Subcutaneous abdominal adipose tissue (tissue), 5 donors: ENCODE measurements around the gene MRO.
"Not testable (repeated sequence)": the region's sequence is repeated elsewhere in the genome, so short reads cannot be mapped to it uniquely, and the experiment has no call there.

Experiments used
- H3K27ac ChIP-seq: one replicate; pipeline ENCODE4 v1.7.0; 2013; ENCODE audit warnings: low read depth, mild to moderate bottlenecking, inconsistent platforms, low read length, moderate library complexity
- H3K27me3 ChIP-seq, 5 donors: one replicate each; pipeline ENCODE4 v1.7.0; 2013; ENCODE audit warnings: low read length in 5 of 5, inconsistent platforms in 1 of 5; ENCODE audit not compliant: control insufficient read depth in 5 of 5, insufficient read depth in 4 of 5
- H3K36me3 ChIP-seq, 5 donors: one replicate each; pipeline ENCODE4 v1.7.0; 2013; ENCODE audit warnings: low read length in 5 of 5; ENCODE audit not compliant: control insufficient read depth in 5 of 5, insufficient read depth in 5 of 5
- H3K4me1 ChIP-seq, 5 donors: one replicate each; pipeline ENCODE4 v1.7.0; 2013; ENCODE audit warnings: low read length in 5 of 5, mild to moderate bottlenecking in 3 of 5, moderate library complexity in 1 of 5; ENCODE audit not compliant: control insufficient read depth in 5 of 5, insufficient read depth in 5 of 5
- H3K4me3 ChIP-seq, 5 donors: one replicate each; pipeline ENCODE4 v1.7.0; 2013; ENCODE audit warnings: low read length in 5 of 5, low read depth in 1 of 5
- H3K9ac ChIP-seq, 5 donors: one replicate each; pipeline ENCODE4 v1.7.0; 2013; ENCODE audit warnings: low read length in 5 of 5, mild to moderate bottlenecking in 4 of 5, moderate library complexity in 3 of 5
- H3K9me3 ChIP-seq, 5 donors: one replicate each; pipeline ENCODE4 v1.7.0; 2013; ENCODE audit warnings: low read length in 5 of 5; ENCODE audit not compliant: control insufficient read depth in 5 of 5
- donor health status: healthy.
- donor health status: healthy.
- donor health status: healthy.
- donor health status: healthy.
- donor health status: healthy.

MRO gene

DNA sequence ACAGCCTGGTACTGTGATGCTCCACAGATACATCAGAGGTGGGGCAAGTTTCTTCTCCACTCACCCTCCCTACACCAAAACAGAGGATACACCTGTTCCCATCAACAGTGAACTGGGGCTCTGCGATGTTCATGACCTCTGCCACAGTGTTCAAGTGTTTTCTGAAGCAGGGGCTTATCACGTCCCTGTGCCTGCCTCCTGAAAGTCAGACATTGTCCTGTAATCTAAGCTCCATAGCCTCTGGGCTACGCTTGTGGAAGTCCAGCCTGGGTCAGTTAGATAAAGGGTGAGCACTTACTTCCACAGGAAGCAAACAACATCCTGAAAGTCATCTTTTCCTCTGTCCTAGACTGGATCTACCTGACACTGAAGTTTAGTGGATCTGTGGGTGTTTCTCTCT, 20.2 kb upstream of the MRO start:
- peaks cover 0 to 21% (median 4%) of the 10 kb centered on the region in 5 donors for H3K4me1 ChIP-seq
- H3K27me3 ChIP-seq: peaks cover 0 to 7% (median 0%) of the 10 kb centered on the region in 5 donors
- H3K27ac ChIP-seq: no peak overlapping the region
- no peak overlapping the region for H3K4me3 ChIP-seq
- H3K9ac ChIP-seq: no peak overlapping the region
- no peaks in the 10 kb centered on the region for H3K36me3 ChIP-seq
- H3K9me3 ChIP-seq: no peaks in the 10 kb centered on the region

DNA sequence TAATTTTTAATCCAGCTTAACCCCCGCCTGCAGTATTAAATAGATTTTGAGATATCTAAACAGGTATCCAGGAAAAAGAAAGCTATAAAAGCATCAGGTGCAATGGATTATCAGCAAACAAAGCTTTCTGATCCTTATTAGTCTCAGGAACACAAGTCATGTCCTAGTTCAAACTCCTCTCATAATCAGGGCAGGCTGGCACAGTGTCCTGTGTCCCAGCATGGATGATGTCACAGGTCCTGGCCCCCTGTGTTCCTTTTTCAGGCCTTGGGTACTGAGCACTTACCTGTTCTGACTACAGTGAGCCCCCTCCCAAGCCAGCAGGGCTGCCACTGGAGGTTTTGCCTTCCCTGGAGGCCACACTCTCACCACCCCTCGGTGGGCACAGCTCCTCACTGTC, 19.5 kb upstream of the MRO start:
- no peak overlapping the region for H3K4me3 ChIP-seq
- no peak overlapping the region for H3K27ac ChIP-seq
- H3K36me3 ChIP-seq: no peaks in the 10 kb centered on the region

DNA sequence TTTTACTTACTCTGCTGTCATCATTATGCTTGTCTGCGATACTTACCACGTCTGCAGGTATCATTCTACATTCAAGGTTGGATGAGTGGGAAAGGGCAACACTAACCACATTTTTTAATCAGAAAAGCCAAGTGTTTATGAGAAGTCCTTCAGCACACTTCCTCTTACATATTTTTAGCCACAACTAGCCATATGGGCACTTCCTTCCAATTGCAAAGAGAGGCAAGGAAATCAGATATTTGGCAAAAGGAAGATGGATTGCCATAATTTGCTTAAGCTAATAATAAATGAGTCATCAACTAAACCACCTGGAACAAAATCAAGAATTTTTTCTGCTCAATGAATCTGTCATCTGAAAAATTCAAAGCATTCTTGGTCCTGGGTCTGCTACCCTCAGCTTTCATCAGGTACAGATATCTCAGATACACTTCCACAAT, 16.7 kb upstream of the MRO start:
- no peak overlapping the region for H3K9ac ChIP-seq
- H3K4me3 ChIP-seq: no peak overlapping the region
- peaks cover 0 to 7% (median 0%) of the 10 kb centered on the region in 5 donors for H3K27me3 ChIP-seq
- no peak overlapping the region for H3K27ac ChIP-seq
- no peaks in the 10 kb centered on the region for H3K36me3 ChIP-seq
- peaks cover 0 to 18% (median 4%) of the 10 kb centered on the region in 5 donors for H3K4me1 ChIP-seq
- H3K9me3 ChIP-seq: no peaks in the 10 kb centered on the region

More for the DNA sequence above, 19.5 kb upstream of the MRO start:
- peaks cover 0 to 21% (median 4%) of the 10 kb centered on the region in 5 donors for H3K4me1 ChIP-seq
- no peak overlapping the region for H3K9ac ChIP-seq
- no peaks in the 10 kb centered on the region for H3K9me3 ChIP-seq
- H3K27me3 ChIP-seq: peaks cover 0 to 7% (median 0%) of the 10 kb centered on the region in 5 donors

DNA sequence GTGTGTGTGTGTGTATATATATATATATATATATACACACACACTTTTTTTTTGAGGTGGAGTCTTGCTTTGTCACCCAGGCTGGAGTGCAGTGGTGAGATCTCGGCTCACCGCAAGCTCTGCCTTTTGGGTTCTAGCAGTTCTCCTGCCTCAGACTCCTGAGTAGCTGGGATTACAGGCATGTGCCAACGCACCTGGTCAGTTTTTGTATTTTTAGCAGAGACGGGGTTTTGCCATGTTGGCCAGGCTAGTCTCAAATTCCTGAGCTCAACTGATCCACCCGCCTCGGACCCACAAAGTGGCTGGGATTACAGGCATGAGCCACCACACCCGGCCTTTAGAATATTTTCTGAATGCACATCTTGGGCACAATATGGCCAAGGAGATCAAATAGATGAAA, 13.7 kb upstream of the MRO start:
- H3K27me3 ChIP-seq, H3K36me3 ChIP-seq, H3K9me3 ChIP-seq, H3K27ac ChIP-seq, H3K9ac ChIP-seq, H3K4me3 ChIP-seq: not testable (repeated sequence)
- peaks cover 0 to 12% (median 4%) of the 10 kb centered on the region in 5 donors for H3K4me1 ChIP-seq

DNA sequence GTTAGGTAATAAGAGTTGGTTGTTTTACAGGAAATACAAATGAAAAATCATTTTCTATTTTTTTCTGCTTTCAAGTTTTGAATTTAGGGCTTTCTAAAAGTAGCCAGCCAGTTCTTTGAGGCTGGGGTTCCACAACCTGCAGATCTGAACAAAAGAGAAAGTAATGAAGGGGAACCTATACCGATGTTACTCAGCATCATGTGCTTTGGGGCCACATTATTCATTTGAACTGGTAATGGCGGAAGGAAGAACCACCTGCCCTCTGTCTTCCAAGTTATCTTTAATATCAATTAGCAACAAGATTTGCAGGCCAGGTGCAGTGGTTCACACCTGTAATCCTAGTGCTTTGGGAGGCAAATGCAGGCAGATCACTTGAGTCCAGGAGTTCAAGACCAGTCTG, 12.9 kb upstream of the MRO start:
- H3K4me3 ChIP-seq: no peak overlapping the region
- peaks cover 0 to 12% (median 4%) of the 10 kb centered on the region in 5 donors for H3K4me1 ChIP-seq
- H3K27me3 ChIP-seq: no peaks in the 10 kb centered on the region
- no peaks in the 10 kb centered on the region for H3K36me3 ChIP-seq
- no peak overlapping the region for H3K9ac ChIP-seq
- no peaks in the 10 kb centered on the region for H3K9me3 ChIP-seq
- H3K27ac ChIP-seq: no peak overlapping the region

DNA sequence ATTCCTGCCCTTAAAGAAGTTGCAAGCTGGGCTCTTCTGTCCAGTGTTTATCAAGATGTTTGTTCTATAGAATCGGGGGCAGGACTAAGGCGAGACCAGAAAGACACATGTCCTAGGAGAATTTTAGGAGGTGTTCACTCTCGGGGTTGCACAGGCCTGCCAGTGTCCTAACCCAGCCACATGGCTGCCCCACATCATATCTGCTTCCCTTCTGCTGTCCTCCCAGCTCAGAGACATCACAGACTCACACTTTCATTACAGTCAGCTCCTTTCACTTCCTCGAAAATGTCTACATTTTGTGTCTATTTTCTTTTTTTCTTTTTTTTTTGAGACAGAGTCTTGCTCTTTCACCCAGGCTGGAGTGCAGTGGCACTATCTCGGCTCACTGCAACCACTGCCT, 10.7 kb upstream of the MRO start:
- Histone ChIP-seq H3K9me3 (no peaks in the 10 kb centered on the region), H3K36me3 (no peaks in the 10 kb centered on the region), H3K4me3 (no peak overlapping the region), H3K9ac (no peak overlapping the region), H3K4me1 (no peaks in the 10 kb centered on the region), H3K27ac (no peak overlapping the region), H3K27me3 (no peaks in the 10 kb centered on the region)

DNA sequence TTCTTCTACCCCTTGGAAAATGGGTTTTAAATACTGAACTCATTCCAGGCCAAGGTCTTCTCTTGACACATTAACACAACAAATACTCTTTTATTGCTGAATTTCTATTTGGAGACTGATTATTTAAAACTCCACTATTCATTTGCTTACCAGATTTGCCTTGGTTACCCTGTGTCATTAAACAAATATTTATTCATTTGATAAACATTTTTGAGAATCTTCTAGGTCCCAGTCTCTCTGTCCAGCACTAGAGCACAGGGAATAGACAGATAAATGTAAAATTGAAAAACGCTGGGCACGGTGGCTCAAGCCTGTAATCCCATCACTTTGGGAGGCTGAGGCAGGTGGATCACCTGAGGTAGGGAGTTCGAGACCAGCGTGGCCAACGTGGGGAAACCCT, 9.8 kb upstream of the MRO start:
- Histone ChIP-seq H3K4me1 (no peaks in the 10 kb centered on the region), H3K9ac (no peak overlapping the region), H3K27ac (no peak overlapping the region), H3K9me3 (no peaks in the 10 kb centered on the region), H3K27me3 (no peaks in the 10 kb centered on the region), H3K36me3 (no peaks in the 10 kb centered on the region), H3K4me3 (no peak overlapping the region)

DNA sequence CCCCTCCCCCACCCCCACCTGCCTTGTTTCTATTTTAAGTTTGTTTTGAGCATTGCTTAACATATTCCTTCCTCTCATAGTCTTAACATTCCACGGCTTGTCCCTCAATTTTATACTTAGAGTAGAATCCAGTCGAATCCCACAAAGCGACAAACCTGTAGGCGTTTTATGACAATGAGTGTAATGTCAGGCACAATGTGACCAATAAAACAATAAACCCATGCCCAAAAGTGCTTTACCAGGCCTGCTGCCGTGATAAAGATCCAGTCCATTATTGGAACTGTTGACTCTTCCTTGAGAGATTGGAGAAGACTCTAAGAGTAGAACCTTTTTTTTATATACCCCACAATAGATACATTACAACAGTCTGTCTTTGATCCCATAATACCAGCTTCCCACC, 6.2 kb upstream of the MRO start:
- peaks cover 0 to 7% (median 3%) of the 10 kb centered on the region in 5 donors for H3K4me1 ChIP-seq
- H3K27me3 ChIP-seq: no peaks in the 10 kb centered on the region
- H3K27ac ChIP-seq: no peak overlapping the region
- H3K9ac ChIP-seq: no peak overlapping the region
- H3K4me3 ChIP-seq: no peak overlapping the region
- no peaks in the 10 kb centered on the region for H3K36me3 ChIP-seq
- no peaks in the 10 kb centered on the region for H3K9me3 ChIP-seq

DNA sequence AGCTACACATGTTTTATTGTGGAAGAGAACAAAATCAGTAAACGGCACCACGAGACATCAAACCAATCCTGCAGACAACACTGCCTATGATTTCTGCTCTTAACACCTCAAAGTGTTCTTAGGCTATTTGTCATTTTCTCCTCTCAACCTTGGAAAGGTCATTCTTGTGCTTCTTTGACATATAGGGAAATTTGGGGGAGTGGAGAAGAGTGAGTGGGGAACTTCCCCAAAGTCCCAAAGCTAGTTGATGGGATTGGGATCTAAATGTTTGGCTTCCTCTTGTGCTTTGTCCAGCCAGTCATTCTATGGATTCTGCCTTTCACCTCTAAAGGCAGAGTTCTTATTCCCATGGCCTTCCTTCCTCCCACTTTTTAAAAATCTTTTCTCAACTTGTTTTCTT, 5.8 kb upstream of the MRO start:
- H3K27ac ChIP-seq: no peak overlapping the region
- H3K9ac ChIP-seq: no peak overlapping the region

DNA sequence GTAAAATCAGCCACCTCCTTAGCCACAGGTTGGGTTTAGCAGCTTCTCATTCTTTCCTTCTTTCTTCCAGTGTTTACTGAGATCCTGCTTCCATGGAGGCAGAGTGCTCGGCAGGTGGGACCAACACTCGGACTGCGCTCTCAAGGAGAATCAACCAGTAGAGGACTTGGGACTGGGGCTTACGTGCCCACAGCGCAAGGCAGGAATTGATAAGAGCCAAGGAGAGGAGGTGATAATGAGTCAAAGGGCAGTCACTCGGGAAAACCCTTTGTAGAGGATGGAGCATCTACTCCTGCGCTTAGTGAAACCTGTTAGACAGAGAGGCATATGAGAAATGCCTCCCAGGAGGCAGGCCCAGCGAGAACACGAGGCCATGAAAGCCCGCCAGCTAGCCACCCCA, 2.9 kb upstream of the MRO start:
- H3K27ac ChIP-seq: no peak overlapping the region
- peaks cover 4 to 31% (median 26%) of the 10 kb centered on the region in 5 donors for H3K4me1 ChIP-seq
- H3K9me3 ChIP-seq: no peaks in the 10 kb centered on the region
- no peak overlapping the region for H3K9ac ChIP-seq
- no peak overlapping the region for H3K4me3 ChIP-seq
- H3K36me3 ChIP-seq: no peaks in the 10 kb centered on the region
- H3K27me3 ChIP-seq: no peaks in the 10 kb centered on the region

More for the DNA sequence above, 5.8 kb upstream of the MRO start:
- H3K4me3 ChIP-seq: no peak overlapping the region
- no peaks in the 10 kb centered on the region for H3K27me3 ChIP-seq
- H3K9me3 ChIP-seq: no peaks in the 10 kb centered on the region
- no peaks in the 10 kb centered on the region for H3K36me3 ChIP-seq
- peaks cover 0 to 11% (median 7%) of the 10 kb centered on the region in 5 donors for H3K4me1 ChIP-seq
